DND-41 (cell line): ENCODE data around the gene MARCHF3.

Experiments used
- ATAC-seq: fragments of 200-7000 bp; cut with Tn5 transposase; 3 replicates; pipeline ENCODE4 v1.9.1; 2021; ENCODE audit warnings: low read depth; ENCODE audit not compliant: insufficient read depth
- DNase-seq: peaks from one replicate; pipeline ENCODE4 v3.0.0-alpha.2; 2020
- H2AFZ ChIP-seq: 2 replicates; pipeline ENCODE4 v1.6.0; 2012; ENCODE audit warnings: low read depth, low read length
- H3K27ac ChIP-seq: 2 replicates; pipeline ENCODE4 v1.5.1; 2012; ENCODE audit warnings: low read length, inconsistent platforms
- H3K27me3 ChIP-seq: fragments of 200-600 bp; sonication (generic); 2 replicates; pipeline ENCODE4 v1.6.0; 2012; ENCODE audit warnings: low read length, mild to moderate bottlenecking, inconsistent platforms; ENCODE audit not compliant: insufficient read depth, poor library complexity
- H3K36me3 ChIP-seq: 2 replicates; pipeline ENCODE4 v1.5.1; 2012; ENCODE audit warnings: low read length, inconsistent platforms; ENCODE audit not compliant: insufficient read depth
- H3K4me1 ChIP-seq: 2 replicates; pipeline ENCODE4 v1.5.1; 2012; ENCODE audit warnings: mild to moderate bottlenecking, low read length; ENCODE audit not compliant: insufficient read depth
- H3K4me2 ChIP-seq: 2 replicates; pipeline ENCODE4 v1.6.0; 2012; ENCODE audit warnings: mild to moderate bottlenecking, moderate library complexity, low read length, inconsistent platforms; ENCODE audit not compliant: insufficient read depth
- H3K4me3 ChIP-seq, 2 experiments: fragments of 200-600 bp in 1 of 2; shearing (Covaris generic) in 1 of 2; 2 replicates each; pipeline ENCODE4 v1.5.1; 2012 to 2016; ENCODE audit warnings: inconsistent platforms in 2 of 2, low read length in 2 of 2, mild to moderate bottlenecking in 2 of 2, low read depth in 1 of 2, moderate library complexity in 1 of 2
- H3K79me2 ChIP-seq: 2 replicates; pipeline ENCODE4 v1.6.0; 2012; ENCODE audit warnings: low read length, inconsistent platforms; ENCODE audit not compliant: insufficient read depth
- H3K9ac ChIP-seq: 2 replicates; pipeline ENCODE4 v1.6.0; 2012; ENCODE audit warnings: low read depth, mild to moderate bottlenecking, inconsistent platforms, low read length, moderate library complexity
- H3K9me3 ChIP-seq: 2 replicates; pipeline ENCODE4 v1.5.1; 2012; ENCODE audit warnings: low read length, moderate library complexity, mild to moderate bottlenecking, inconsistent platforms; ENCODE audit not compliant: insufficient read depth, severe bottlenecking
- H4K20me1 ChIP-seq: 2 replicates; pipeline ENCODE4 v1.6.0; 2012; ENCODE audit warnings: low read length; ENCODE audit not compliant: insufficient read depth
- CTCF ChIP-seq: IDR thresholded peaks from 2 replicates; pipeline ENCODE4 v1.5.1; 2012; ENCODE audit warnings: borderline replicate concordance, low read length, moderate library complexity, mild to moderate bottlenecking; ENCODE audit not compliant: poor library complexity, severe bottlenecking; ENCODE audit errors: extremely low read depth
- EZH2 ChIP-seq: IDR thresholded peaks from 3 replicates; pipeline ENCODE4 v1.6.1; 2012; ENCODE audit warnings: borderline replicate concordance, low read depth, mild to moderate bottlenecking, moderate library complexity, low read length, inconsistent platforms; ENCODE audit not compliant: severe bottlenecking

Gene MARCHF3

GRCh38 chr5:126848253-126848652, 182.1 kb downstream of the MARCHF3 start:
- TF ChIP-seq CTCF (no peak), EZH2 (no peak)
- DNase-seq: no peak
- Histone ChIP-seq H3K36me3 (peaks cover 12% of the 10 kb centered on the region; the same call in 1 of the 2 replicates), H2AFZ (no peak overlapping the region), H3K27ac (no peak overlapping the region), H3K9ac (no peak overlapping the region), H3K4me2 (no peak overlapping the region), H4K20me1 (no peaks in the 10 kb centered on the region), H3K27me3 (no peaks in the 10 kb centered on the region), H3K4me1 (peaks cover 3% of the 10 kb centered on the region; the same call in 1 of the 2 replicates), H3K79me2 (no peaks in the 10 kb centered on the region), H3K4me3 (no peak overlapping the region), H3K9me3 (no peaks in the 10 kb centered on the region)
- ATAC-seq: no peak

DNA sequence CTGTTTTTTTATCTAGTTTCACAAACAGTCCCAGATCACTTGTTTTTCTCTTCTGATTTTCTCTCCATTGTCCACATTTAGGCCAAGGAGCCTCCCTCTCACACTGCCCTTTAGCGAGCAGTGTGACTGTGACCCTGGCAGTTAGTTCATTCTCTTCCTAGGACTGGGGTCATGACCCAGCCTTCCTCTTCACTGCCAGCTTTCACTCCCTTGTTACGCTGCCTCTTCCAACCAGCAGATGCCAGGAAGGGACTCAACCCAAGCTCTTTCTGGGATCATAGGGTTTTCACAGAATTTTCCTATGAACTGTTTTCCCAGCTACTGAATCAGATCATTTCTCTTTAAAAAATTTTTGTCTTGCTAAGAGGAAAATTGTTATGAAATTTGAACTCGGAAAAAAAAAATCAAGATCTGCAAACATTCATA, 182.5 kb downstream of the MARCHF3 start:
- TF ChIP-seq CTCF (no peak), EZH2 (no peak)
- Histone ChIP-seq H3K27ac (no peak overlapping the region), H3K27me3 (no peaks in the 10 kb centered on the region), H3K9ac (no peak overlapping the region), H4K20me1 (no peaks in the 10 kb centered on the region), H3K36me3 (peaks cover 9% of the 10 kb centered on the region; the same call in 1 of the 2 replicates), H3K4me2 (no peak overlapping the region), H2AFZ (no peak overlapping the region), H3K9me3 (no peaks in the 10 kb centered on the region), H3K79me2 (no peaks in the 10 kb centered on the region), H3K4me3 (no peak overlapping the region), H3K4me1 (peaks cover 3% of the 10 kb centered on the region; the same call in 1 of the 2 replicates)
- DNase-seq (no peak), ATAC-seq (no peak)

DNA sequence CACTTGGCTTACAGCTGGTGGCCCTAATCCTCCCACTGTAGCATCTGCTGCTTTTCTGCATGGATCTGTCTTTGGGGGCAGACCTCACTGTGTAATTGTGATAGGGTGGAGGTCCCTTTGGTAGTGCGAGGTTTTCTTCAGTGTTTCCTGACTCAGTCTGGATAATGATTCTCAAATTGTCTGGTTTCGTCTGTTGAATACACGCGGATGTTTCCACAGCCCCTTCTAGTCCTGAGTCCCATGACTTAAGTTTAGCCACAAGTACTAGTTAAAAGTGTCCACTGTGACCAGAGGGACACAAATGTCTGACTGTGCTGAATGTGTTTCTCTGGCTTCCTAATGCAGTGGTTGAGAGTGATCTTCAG, 182.9 kb downstream of the MARCHF3 start:
- Histone ChIP-seq H4K20me1 (no peaks in the 10 kb centered on the region), H3K36me3 (peaks cover 7% of the 10 kb centered on the region; the same call in 1 of the 2 replicates), H3K4me1 (peaks cover 3% of the 10 kb centered on the region; the same call in 1 of the 2 replicates), H3K27me3 (no peaks in the 10 kb centered on the region), H3K79me2 (no peaks in the 10 kb centered on the region), H3K9me3 (no peaks in the 10 kb centered on the region), H2AFZ (no peak overlapping the region), H3K27ac (no peak overlapping the region), H3K4me2 (no peak overlapping the region), H3K4me3 (no peak overlapping the region), H3K9ac (no peak overlapping the region)
- ATAC-seq (no peak), DNase-seq (no peak)
- no peak for TF ChIP-seq CTCF
- TF ChIP-seq EZH2: no peak
